IMR-90 (cell line): ENCODE data around the gene KLHL28.

Experiments used
- BHLHE40 ChIP-seq: fragments of 150-350 bp; IDR thresholded peaks from 2 replicates; pipeline ENCODE4 v1.6.1; 2016; ENCODE audit warnings: mild to moderate bottlenecking, low read depth, low read length
- CEBPB ChIP-seq: IDR thresholded peaks from 2 replicates; pipeline ENCODE4 v1.6.1; 2012; ENCODE audit warnings: low read depth, low read length, improper control_type of control experiment
- CTCF ChIP-seq: conservative IDR thresholded peaks from 2 replicates; pipeline ENCODE4 v1.5.1; 2012; ENCODE audit warnings: mild to moderate bottlenecking, low read depth, low read length, improper control_type of control experiment
- FOS ChIP-seq: fragments of 150-350 bp; IDR thresholded peaks from 2 replicates; pipeline ENCODE4 v1.6.1; 2016; ENCODE audit warnings: low read depth, low read length
- MAFK ChIP-seq: IDR thresholded peaks from 2 replicates; pipeline ENCODE4 v1.6.1; 2012; ENCODE audit warnings: low read depth, low read length, improper control_type of control experiment
- MAZ ChIP-seq: IDR thresholded peaks from 2 replicates; pipeline ENCODE4 v1.6.1; 2012; ENCODE audit warnings: low read depth, mild to moderate bottlenecking, low read length, improper control_type of control experiment, moderate library complexity, borderline replicate concordance
- MXI1 ChIP-seq: IDR thresholded peaks from 2 replicates; pipeline ENCODE4 v1.6.1; 2012; ENCODE audit warnings: low read depth, mild to moderate bottlenecking, low read length, moderate library complexity, borderline replicate concordance
- NFE2L2 ChIP-seq: fragments of 150-350 bp; IDR thresholded peaks from 2 replicates; pipeline ENCODE4 v1.6.1; 2016; ENCODE audit warnings: low read depth, mild to moderate bottlenecking, low read length
- POLR2A ChIP-seq: IDR thresholded peaks from 2 replicates; pipeline ENCODE4 v1.6.1; 2012; ENCODE audit warnings: mild to moderate bottlenecking, low read depth, low read length
- RAD21 ChIP-seq: IDR thresholded peaks from 2 replicates; pipeline ENCODE4 v1.6.1; 2012; ENCODE audit warnings: low read length, improper control_type of control experiment
- RFX5 ChIP-seq: IDR thresholded peaks from 2 replicates; pipeline ENCODE4 v1.8.0; 2012; ENCODE audit warnings: low read depth, mild to moderate bottlenecking, low read length, moderate library complexity
- SMC3 ChIP-seq: fragments of 150-350 bp; IDR thresholded peaks from 2 replicates; pipeline ENCODE4 v1.6.1; 2016; ENCODE audit warnings: low read depth, mild to moderate bottlenecking, antibody characterized with exemption, low read length, moderate library complexity
- TF ChIP-seq, protein P1 (sequence below): fragments of 150-350 bp; IDR thresholded peaks from 2 replicates; pipeline ENCODE4 v1.6.1; 2016; ENCODE audit warnings: low read depth, mild to moderate bottlenecking, low read length, moderate library complexity, borderline replicate concordance
- TF ChIP-seq, protein P2 (sequence below): fragments of 150-350 bp; IDR thresholded peaks from 2 replicates; pipeline ENCODE4 v1.6.1; 2017; ENCODE audit warnings: mild to moderate bottlenecking, antibody characterized with exemption, low read length, low read depth

GRCh38 chr14:44963044-44963528 lies 1.3 kb upstream of the KLHL28 start:
- no peak for TF ChIP-seq CTCF
- TF ChIP-seq, protein P1, sequence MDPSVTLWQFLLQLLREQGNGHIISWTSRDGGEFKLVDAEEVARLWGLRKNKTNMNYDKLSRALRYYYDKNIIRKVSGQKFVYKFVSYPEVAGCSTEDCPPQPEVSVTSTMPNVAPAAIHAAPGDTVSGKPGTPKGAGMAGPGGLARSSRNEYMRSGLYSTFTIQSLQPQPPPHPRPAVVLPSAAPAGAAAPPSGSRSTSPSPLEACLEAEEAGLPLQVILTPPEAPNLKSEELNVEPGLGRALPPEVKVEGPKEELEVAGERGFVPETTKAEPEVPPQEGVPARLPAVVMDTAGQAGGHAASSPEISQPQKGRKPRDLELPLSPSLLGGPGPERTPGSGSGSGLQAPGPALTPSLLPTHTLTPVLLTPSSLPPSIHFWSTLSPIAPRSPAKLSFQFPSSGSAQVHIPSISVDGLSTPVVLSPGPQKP, result no peak
- no peak for TF ChIP-seq FOS
- TF ChIP-seq POLR2A, result no peak
- TF ChIP-seq NFE2L2, result no peak
- TF ChIP-seq, protein P2, sequence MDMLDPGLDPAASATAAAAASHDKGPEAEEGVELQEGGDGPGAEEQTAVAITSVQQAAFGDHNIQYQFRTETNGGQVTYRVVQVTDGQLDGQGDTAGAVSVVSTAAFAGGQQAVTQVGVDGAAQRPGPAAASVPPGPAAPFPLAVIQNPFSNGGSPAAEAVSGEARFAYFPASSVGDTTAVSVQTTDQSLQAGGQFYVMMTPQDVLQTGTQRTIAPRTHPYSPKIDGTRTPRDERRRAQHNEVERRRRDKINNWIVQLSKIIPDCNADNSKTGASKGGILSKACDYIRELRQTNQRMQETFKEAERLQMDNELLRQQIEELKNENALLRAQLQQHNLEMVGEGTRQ, result no peak
- TF ChIP-seq CEBPB, result no peak
- TF ChIP-seq MAFK, result no peak
- no peak for TF ChIP-seq RAD21
- TF ChIP-seq MXI1, result no peak
- no peak for TF ChIP-seq BHLHE40
- no peak for TF ChIP-seq SMC3
- no peak for TF ChIP-seq RFX5
- TF ChIP-seq MAZ, result no peak
